ENCODE measurements around the gene ITGB3. TPM values are rescaled to one million over a fixed set of nuclear protein-coding genes. Genes with fewer than 3 reads are reported as not detected.

ITGB3 gene
- total and polyA plus RNA-seq, 10 of the 15 experiments (the other 5 are each of a cell fraction or from before 2014, with no cell fraction given) = 0.69 to 22.8 (median 13.6) TPM

DNA sequence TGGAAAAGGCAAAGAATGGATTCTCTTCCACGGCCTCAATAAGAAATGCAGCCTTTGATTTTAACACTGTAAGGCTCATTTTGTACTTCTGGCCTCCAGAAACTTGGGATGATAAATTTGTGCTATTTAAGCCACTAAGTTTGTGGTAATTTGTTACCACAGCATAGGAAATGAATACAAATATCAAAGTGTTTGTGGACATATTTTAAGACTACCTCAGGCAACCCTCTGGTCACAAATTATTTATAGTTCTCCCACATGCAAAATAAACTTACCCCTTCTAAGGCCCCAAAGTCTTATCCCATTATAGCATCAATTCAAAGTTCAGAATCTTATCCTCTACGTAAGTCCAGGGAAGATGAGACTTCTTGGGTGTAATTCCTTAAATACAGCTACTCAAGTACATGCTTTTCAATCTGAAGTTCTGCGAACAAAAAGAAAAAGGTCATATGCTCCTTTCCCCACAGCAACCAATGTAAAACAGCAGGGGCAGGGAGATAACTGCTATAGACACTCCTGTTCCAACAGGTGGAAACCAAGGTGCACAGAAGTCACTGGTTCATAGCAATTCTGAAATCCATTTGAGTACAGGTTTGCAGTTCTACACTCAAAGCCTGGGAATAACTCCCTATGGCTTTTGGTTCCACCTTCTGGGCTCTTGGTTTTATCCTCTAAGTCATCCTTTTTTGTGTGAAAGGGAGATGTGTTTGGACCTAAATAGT, 64.7 kb downstream of the ITGB3 start (continued):
- TF ChIP-seq SMARCA5 (IDR thresholded peaks at IDR 0.05) = no peak
- TF ChIP-seq MLLT1 (IDR thresholded peaks at IDR 0.05) = no peak
- TF ChIP-seq ZNF207 (IDR thresholded peaks at IDR 0.05; ENCODE audit: borderline replicate concordance) = no peak
- TF ChIP-seq ZNF217 (IDR thresholded peaks at IDR 0.05) = no peak
- no peak for TF ChIP-seq GATAD2B (conservative IDR thresholded peaks at IDR 0.05; ENCODE audit: low read depth)
- TF ChIP-seq SUZ12 (IDR thresholded peaks at IDR 0.05; ENCODE audit: unreplicated experiment) = no peak

- ChIA-PET SMC1A (ENCODE audit: uncharacterized antibody, unreplicated experiment) (interaction anchor here (0.6 to 2.4 kb wide), 4 partner anchors 61 to 92 kb away, joined by 3 to 10 read pairs (median 3); no protein-coding TSS in a partner anchor), CTCF (interaction anchor here (1.6 kb wide), 1 partner anchor 91 kb away, joined by 4 read pairs; no protein-coding TSS in a partner anchor), POLR2A (no interaction called here), RAD21 (ENCODE audit: unreplicated experiment) (no interaction called here)
- Histone ChIP-seq H3K27ac (ENCODE audit: control insufficient read depth, insufficient read depth) (no peak overlapping the region), H3K4me3 (no peak overlapping the region), H3K79me2 (ENCODE audit: control insufficient read depth, insufficient read depth, low read length) (no peaks in the 10 kb centered on the region), H3K9me3 (replicated peaks; ENCODE audit: control insufficient read depth, insufficient read depth, low read length) (peaks cover 1% of the 10 kb centered on the region; the same call in 2 of the 3 replicates), H2AFZ (ENCODE audit: control insufficient read depth, low read depth, low read length) (no peak overlapping the region), H3K4me1 (ENCODE audit: control insufficient read depth, insufficient read depth, low read length) (peaks cover 10% of the 10 kb centered on the region; the same call in 1 of the 2 replicates), H3K27me3 (replicated peaks in 1 of 2; ENCODE audit: control insufficient read depth in 2 of 2, insufficient read depth in 2 of 2, low read length in 1 of 2) (no peaks in the 10 kb centered on the region), H4K20me1 (ENCODE audit: control insufficient read depth, insufficient read depth) (no peaks in the 10 kb centered on the region), H3K36me3 (ENCODE audit: control insufficient read depth in 2 of 2, insufficient read depth in 2 of 2, low read length in 1 of 2) (no peaks in the 10 kb centered on the region), H3K4me2 (ENCODE audit: control insufficient read depth, insufficient read depth) (no peak overlapping the region), H3K9ac (ENCODE audit: control insufficient read depth, insufficient read depth, low read length) (no peak overlapping the region)
- DNase-seq (ENCODE audit: low read depth, low spot score) = no peak
- no peak for TF ChIP-seq MAX (IDR thresholded peaks at IDR 0.05; ENCODE audit: low read depth, low read length)
- 0 out of 2 replicates have a peak, but pooled peaks have one; percentile 59 for TF ChIP-seq HDAC2 (IDR thresholded peaks at IDR 0.05)
- no peak for ATAC-seq
- 87% methylated on average over 5 of the region's 5 CpGs for WGBS (ENCODE audit: insufficient coverage, insufficient replicate concordance, low lambda C conversion rate, missing lambda C conversion rate)
- FAIRE-seq = no peak
- intact Hi-C loops (cut with micrococcal nuclease; ENCODE audit: unreplicated experiment) (no loop called here), in situ Hi-C loops (cut with MboI) (loop anchor here (10.0 kb wide), 1 partner anchor 294 kb away; no protein-coding TSS in a partner anchor)
- no TSS peak for BruUV-seq (replicated peaks)
Measured at GRCh38 chr17:47320879-47321502, 67.4 kb downstream of the ITGB3 start.
